Activated T-helper 9 cell treated with anti-CD3 and anti-CD28 coated beads, Interleukin-2, amount 50 U/mL, for 16 hours (primary cell): ENCODE results near the gene MXI1.
A peak's percentile ranks its signal among the peaks of the same experiment; 100 is the strongest.
"Not testable (repeated sequence)": the region's sequence is repeated elsewhere in the genome, so short reads cannot be mapped to it uniquely, and the experiment has no call there.

Experiments used
- DNase-seq: peaks from one replicate; pipeline ENCODE4 v3.0.0-alpha.2; 2020; ENCODE audit warnings: low read depth

Gene MXI1

GRCh38 chr10:110239892-110240291 lies 32.5 kb downstream of the MXI1 start:
- no peak for DNase-seq

- DNase-seq: no peak
These were observed 34.0 kb downstream of the MXI1 start for GRCh38 chr10:110241407-110241806.

- DNase-seq: no peak
These were observed 34.4 kb downstream of the MXI1 start for GRCh38 chr10:110241841-110242240.

- no peak for DNase-seq
These were observed 35.1 kb downstream of the MXI1 start for GRCh38 chr10:110242511-110242910.

GRCh38 chr10:110244550-110244949 lies 37.1 kb downstream of the MXI1 start:
- DNase-seq: no peak

GRCh38 chr10:110247833-110248232 lies 40.4 kb downstream of the MXI1 start:
- not testable (repeated sequence) for DNase-seq

GRCh38 chr10:110249489-110249888 lies 42.1 kb downstream of the MXI1 start:
- DNase-seq: not testable (repeated sequence)

- DNase-seq: not testable (repeated sequence)
These were observed 44.0 kb downstream of the MXI1 start for GRCh38 chr10:110251392-110251791.

- DNase-seq: no peak
These were observed 44.7 kb downstream of the MXI1 start for GRCh38 chr10:110252151-110252550.

GRCh38 chr10:110254467-110254866 lies 47.1 kb downstream of the MXI1 start:
- DNase-seq: no peak

GRCh38 chr10:110258542-110258941 lies 51.1 kb downstream of the MXI1 start:
- DNase-seq: no peak

- DNase-seq: no peak
These were observed 51.9 kb downstream of the MXI1 start for GRCh38 chr10:110259317-110259716.

- DNase-seq: no peak
These were observed 53.5 kb downstream of the MXI1 start for GRCh38 chr10:110260746-110261477.

- DNase-seq: no peak
These were observed 55.8 kb downstream of the MXI1 start for GRCh38 chr10:110263164-110263563.

- DNase-seq: no peak
These were observed 58.3 kb downstream of the MXI1 start for GRCh38 chr10:110265573-110266193.

GRCh38 chr10:110267276-110267675 lies 59.9 kb downstream of the MXI1 start:
- no peak for DNase-seq

- DNase-seq: no peak
These were observed 61.0 kb downstream of the MXI1 start for GRCh38 chr10:110268442-110268841.

- no peak for DNase-seq
These were observed 61.6 kb downstream of the MXI1 start for GRCh38 chr10:110268971-110269370.

- no peak for DNase-seq
These were observed 62.2 kb downstream of the MXI1 start for GRCh38 chr10:110269374-110270318.

- DNase-seq: not testable (repeated sequence)
These were observed 65.6 kb downstream of the MXI1 start for GRCh38 chr10:110272995-110273394.

GRCh38 chr10:110273474-110273873 lies 66.1 kb downstream of the MXI1 start:
- peak; percentile 4 for DNase-seq

GRCh38 chr10:110274072-110274627 lies 66.7 kb downstream of the MXI1 start:
- no peak for DNase-seq
